ENCODE results near the gene DRGX. TPM values are rescaled to one million over a fixed set of nuclear protein-coding genes. Genes with fewer than 3 reads are reported as not detected.

DRGX gene
- total and polyA plus RNA-seq, 2 of the 4 experiments (the other 2 are of a cell fraction) = not detected

GRCh38 chr10:49418053-49418326 is 22.1 kb upstream of the DRGX start:
- Histone ChIP-seq H4K91ac (ENCODE audit: insufficient read depth, low read depth, low read length) (no peak overlapping the region), H3K4me1 (ENCODE audit: control insufficient read depth, insufficient read depth, low read length) (no peaks in the 10 kb centered on the region), H3K4me3 (ENCODE audit: insufficient read depth, low read depth, low read length) (no peak overlapping the region), H2BK120ac (ENCODE audit: low read depth, low read length) (no peak overlapping the region), H4K5ac (ENCODE audit: low read depth, low read length) (no peak overlapping the region), H3K27ac (ENCODE audit: insufficient read depth, low read length) (no peak overlapping the region), H3K9me3 (ENCODE audit: control insufficient read depth, insufficient read depth, low read length) (no peaks in the 10 kb centered on the region), H2BK20ac (ENCODE audit: low read depth, low read length) (no peak overlapping the region), H4K20me1 (ENCODE audit: insufficient read depth, low read length) (no peaks in the 10 kb centered on the region), H3K4me2 (ENCODE audit: low read depth, low read length) (no peak overlapping the region), H3K23ac (ENCODE audit: low read depth, low read length) (no peak overlapping the region), H3K36me3 (ENCODE audit: control insufficient read depth, insufficient read depth, low read length) (no peaks in the 10 kb centered on the region), H3K27me3 (ENCODE audit: control insufficient read depth, insufficient read depth, low read length) (peaks cover 17% of the 10 kb centered on the region), H2BK5ac (ENCODE audit: low read depth, low read length, poor library complexity, severe bottlenecking) (no peak overlapping the region), H3K4ac (ENCODE audit: low read depth, low read length) (no peak overlapping the region), H3K9ac (ENCODE audit: low read depth, low read length) (no peak overlapping the region), H2BK15ac (ENCODE audit: low read depth, low read length) (no peak overlapping the region), H3K18ac (ENCODE audit: low read depth, low read length) (no peak overlapping the region), H2AK9ac (replicated peaks; ENCODE audit: low read depth, low read length, poor library complexity) (no peak overlapping the region), H3K79me1 (ENCODE audit: low read depth in 1 of 2, low read length in 2 of 2) (no peaks in the 10 kb centered on the region), H3K56ac (ENCODE audit: extremely low read depth, insufficient read depth, low read length) (no peak overlapping the region), H3K9me1 (ENCODE audit: insufficient read depth, low read length) (no peaks in the 10 kb centered on the region), H4K8ac (ENCODE audit: low read depth in 2 of 2, low read length in 2 of 2) (no peak overlapping the region), H2AFZ (replicated peaks; ENCODE audit: low read length, poor library complexity) (no peak overlapping the region), H2AK5ac (ENCODE audit: low read depth, low read length) (no peak overlapping the region), H3K14ac (replicated peaks; ENCODE audit: low read depth, low read length) (no peak overlapping the region)
- TF ChIP-seq MAZ (IDR thresholded peaks at IDR 0.05; ENCODE audit: borderline replicate concordance, low read depth, low read length) (no peak), RCOR1 (IDR thresholded peaks at IDR 0.05; ENCODE audit: insufficient replicate concordance, low read length) (no peak), BHLHE40 (IDR thresholded peaks at IDR 0.05; ENCODE audit: low read depth, low read length) (no peak), RFX5 (IDR thresholded peaks at IDR 0.05; ENCODE audit: low read depth, low read length) (no peak), USF2 (IDR thresholded peaks at IDR 0.05; ENCODE audit: low read depth, low read length) (no peak), POLR2A (IDR thresholded peaks at IDR 0.05; ENCODE audit: low read depth, low read length) (no peak), SMC3 (IDR thresholded peaks at IDR 0.05; ENCODE audit: low read depth, low read length) (no peak), ELK1 (IDR thresholded peaks at IDR 0.05; ENCODE audit: borderline replicate concordance, low read depth, low read length) (no peak), MXI1 (IDR thresholded peaks at IDR 0.05; ENCODE audit: borderline replicate concordance, low read depth, low read length) (no peak), MAFK (IDR thresholded peaks at IDR 0.05; ENCODE audit: low read depth, low read length) (no peak)
- in situ Hi-C loops (cut with MboI; ENCODE audit: low sequenced_read_pairs) (no loop called here), dilution Hi-C loops (cut with HindIII; ENCODE audit: low sequenced_read_pairs, unreplicated experiment) (no loop called here), intact Hi-C loops (cut with micrococcal nuclease) (no loop called here)
- CTCF ChIA-PET = no interaction called here
- no CpG with 5 or more reads among the region's 6 CpGs for WGBS, 2 experiments (ENCODE audit: extremely low coverage in 2 of 2, insufficient read length in 1 of 2)
- POLR2A ChIA-PET (ENCODE audit: unreplicated experiment) = no interaction called here
- ATAC-seq (ENCODE audit: low read depth) (no peak), DNase-seq (no peak)
- BruUV-seq (replicated peaks) = no TSS peak

All from IMR-90 (cell line).